GM04504 (cell line): ENCODE results near the gene ST8SIA5.
"Not testable (repeated sequence)": the region's sequence is repeated elsewhere in the genome, so short reads cannot be mapped to it uniquely, and the experiment has no call there.

Source experiments
- DNase-seq: peaks from one replicate; pipeline ENCODE4 v3.0.0-alpha.2; 2012; ENCODE audit warnings: low read depth

The ST8SIA5 gene, protein sequence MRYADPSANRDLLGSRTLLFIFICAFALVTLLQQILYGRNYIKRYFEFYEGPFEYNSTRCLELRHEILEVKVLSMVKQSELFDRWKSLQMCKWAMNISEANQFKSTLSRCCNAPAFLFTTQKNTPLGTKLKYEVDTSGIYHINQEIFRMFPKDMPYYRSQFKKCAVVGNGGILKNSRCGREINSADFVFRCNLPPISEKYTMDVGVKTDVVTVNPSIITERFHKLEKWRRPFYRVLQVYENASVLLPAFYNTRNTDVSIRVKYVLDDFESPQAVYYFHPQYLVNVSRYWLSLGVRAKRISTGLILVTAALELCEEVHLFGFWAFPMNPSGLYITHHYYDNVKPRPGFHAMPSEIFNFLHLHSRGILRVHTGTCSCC

DNA sequence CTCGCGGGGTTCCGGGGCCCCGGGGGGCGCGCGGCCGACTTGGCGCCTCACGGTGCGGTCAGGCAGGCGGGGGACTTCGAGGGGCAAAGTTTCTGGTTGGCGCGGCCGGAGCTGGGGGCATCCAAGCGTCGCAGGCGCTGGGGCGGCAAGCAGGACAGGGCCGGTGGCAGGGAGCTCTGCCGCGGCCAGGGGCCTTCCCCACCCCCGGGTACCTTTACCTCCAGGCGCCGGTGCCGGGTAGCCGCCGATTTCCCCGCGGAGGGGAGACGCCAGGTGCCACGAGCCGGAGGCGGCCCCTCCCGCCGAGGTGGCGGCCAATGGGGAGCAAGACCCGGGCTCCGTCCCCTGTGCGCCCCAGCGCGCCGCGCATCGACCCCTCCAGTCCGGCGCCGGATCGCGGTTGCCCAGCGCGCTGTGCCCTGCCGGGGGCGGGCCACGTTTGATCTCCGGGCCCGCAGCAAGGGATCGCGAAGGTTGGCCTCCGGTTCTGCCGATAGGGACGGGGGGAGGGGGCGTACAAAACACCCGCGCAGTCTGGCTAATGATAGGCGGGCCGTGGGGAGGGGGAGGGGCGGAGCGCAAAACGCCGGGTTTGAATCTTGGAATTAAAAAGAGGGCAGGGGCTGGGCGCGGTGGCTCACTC lies at the start of gene ST8SIA5:
Gene ST8SIA5 (minus strand): TSS at position 495 of the 643 bp plus-strand sequence. CDS start 545 bp downstream, outside the sequence.
- no peak for DNase-seq

DNA sequence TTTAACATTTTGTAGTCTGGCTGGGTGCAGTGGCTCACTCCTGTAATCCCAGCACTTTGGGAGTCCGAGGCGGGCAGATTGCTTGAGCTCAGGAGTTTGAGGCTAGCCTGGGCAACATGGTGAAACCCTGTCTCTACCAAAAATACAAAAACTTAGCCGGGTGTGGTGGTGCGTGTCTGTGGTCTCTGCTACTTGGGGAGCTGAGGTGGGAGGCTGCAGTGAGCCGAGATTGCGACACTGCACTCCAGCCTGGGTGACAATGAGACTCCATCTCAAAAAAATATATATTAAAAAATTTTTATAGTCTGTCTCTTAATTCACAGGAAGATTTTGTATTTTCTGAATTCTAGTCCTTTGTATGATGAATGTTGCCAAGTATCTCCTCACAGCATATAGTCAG lies 39.1 kb upstream of the ST8SIA5 start:
- not testable (repeated sequence) for DNase-seq

DNA sequence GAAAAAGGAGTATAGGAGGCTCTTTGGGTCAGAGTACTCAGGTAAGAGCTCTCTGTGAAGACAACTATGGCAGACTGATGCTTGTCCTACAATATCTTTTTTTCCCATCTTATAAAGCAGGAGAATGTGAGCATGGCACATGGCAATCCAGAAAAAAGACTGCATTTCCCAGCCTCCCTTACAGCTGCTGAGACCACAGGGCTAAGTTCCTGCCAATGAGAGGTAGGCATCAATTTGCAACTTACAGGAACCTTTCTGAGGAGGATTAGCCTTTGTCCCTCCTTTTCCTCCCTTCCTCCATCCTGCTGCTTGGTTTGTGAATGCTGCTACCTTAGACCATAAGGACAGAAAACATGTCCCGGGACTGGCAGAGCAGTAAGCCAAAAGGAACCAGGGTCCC lies 37.8 kb upstream of the ST8SIA5 start:
- no peak for DNase-seq

DNA sequence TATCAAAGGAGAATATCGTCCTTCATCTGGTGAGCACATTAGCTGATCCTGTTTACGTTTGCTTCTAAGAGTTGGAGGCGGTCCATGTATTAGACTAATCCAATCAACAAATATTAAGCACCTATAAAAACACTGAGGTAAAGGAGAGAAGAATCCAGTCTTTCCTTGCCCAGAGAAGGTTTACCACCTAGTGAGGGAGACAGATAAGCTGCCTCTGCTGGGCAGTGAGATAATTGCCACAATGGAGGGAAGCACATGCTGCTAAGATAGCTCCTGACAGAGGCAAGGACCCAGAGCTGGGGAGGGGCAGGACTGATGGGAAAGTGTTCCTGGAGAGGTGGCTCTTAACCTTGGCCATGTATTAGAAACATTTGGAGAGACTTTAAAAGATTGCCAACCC lies 36.7 kb upstream of the ST8SIA5 start:
- no peak for DNase-seq

DNA sequence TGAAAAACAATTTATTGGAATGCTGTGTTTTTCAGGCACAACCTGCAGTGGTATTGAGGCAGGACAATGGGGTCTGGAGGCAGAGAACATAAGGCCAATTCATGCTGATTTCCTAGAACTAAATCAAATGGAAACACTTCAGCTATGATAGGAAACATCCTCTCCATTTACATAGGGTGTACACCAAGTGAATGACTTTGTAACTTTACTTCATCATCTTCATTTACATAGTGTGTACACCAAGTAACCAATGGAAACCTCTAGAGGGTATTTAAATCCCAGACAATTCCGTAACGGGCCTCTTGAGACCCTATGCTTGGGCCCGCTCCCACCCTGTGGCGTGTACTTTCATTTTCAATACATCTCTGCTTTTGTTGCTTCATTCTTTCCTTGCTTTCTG lies 32.2 kb upstream of the ST8SIA5 start:
- no peak for DNase-seq

DNA sequence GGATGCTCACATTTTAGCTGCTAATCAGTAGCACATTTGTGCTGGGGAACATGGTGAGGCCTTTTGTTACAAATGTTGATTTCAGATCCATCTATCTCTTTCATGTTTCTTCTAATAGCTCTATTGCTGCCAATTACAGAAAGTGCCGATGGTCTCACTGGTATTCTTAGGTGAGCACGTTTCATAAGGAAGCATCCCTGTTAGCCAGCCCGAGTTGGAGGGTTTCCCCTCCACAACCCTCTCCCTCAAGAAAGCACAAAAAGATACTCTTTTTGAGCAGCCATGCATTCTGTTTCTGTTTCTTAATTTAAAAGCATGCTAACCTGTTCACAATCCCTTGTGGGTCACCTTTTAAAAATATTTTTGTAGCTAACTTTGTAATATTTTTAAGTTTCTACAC lies 30.8 kb upstream of the ST8SIA5 start:
- DNase-seq = no peak

DNA sequence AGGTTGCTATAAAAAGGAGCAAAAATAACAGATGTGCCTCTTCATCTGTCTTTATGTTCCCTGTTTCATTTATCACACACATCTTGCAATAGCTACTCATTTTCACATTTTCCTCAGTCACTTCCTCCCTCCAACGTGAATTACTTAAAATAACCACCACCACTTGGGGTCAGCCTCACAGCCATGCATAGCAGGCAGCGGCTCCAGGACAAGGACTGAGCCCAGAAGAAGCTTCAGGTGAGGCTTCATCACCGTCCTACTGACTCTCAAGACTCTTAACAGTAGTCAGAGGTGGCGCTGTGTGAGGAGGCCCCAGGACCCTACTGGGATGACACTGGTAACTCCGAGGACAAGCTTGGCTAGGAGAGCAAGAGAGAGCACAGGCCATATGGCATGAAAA lies 15.5 kb upstream of the ST8SIA5 start:
- no peak for DNase-seq

DNA sequence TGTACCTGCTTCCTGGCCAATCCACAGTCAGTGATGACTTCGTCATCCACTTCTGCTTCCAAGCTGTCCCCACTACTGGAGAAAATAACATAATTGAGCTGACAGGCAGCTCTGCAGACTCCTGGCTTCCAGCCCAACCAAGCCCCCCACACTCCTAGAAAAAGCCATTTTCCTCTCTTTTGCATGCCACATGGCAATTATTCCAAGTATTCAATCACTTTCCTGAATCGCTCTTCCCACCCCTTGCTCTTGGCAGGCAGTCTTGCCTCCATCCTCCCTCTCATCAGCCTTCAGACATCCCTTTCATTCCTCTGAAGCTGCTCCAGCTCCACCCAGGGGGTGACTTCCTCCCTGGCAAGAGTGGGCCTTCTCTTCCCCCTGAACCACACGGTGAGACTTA lies 14.3 kb upstream of the ST8SIA5 start:
- DNase-seq = no peak

DNA sequence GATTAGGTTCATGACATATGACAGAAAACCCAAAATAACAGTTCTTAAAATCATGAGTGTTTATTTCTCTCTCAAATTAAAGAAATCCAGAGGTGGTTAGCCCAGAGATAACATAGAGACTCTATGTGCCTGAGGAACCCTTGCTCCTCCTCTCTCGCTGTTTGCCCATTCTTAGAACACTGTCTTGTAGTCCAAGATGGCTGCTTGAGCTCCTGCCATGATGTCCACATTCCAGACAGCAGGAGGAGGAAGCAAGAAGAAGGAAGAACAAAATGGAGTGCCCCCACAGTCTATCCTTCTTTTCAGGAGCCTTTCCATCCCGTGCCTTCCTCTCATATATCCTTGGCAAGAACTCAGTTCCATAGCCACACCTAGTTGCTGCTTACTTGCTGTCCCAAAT lies 13.9 kb upstream of the ST8SIA5 start:
- no peak for DNase-seq

DNA sequence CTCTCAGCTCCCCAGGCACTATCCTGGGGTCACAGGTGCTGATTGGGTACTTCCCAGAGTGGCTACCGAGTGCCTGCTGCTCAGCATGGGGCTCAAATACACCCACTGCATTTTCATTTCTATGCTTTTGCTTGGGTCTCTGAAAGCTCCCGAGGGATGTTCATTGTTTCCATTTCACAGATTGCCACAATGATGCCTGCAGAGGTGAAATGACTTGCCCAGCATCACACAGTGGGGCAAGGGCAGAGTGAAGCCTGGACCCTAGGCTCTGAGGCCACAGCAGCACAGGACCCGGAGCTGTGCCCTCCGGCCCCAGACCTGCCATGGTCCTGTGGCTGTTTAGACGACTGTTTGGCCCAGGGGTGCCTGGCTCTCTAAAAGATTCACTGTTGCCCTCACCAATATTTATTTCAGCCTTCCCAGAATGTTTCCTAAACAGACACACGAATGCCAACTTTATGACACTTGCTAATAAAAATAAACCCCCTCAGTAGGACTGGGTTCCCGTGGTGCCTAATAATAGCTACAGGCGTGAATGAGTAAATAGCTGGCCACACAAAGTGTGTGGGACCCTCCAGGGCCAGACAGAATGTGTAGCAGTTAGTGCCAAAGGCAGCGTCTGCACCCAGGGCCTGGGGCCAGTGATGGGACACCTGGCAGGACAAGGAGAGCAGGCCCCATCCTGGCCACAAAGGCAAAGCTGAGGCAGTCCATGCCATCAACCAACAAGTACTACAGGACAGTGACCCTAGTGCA lies 11.5 kb upstream of the ST8SIA5 start:
- DNase-seq = no peak

DNA sequence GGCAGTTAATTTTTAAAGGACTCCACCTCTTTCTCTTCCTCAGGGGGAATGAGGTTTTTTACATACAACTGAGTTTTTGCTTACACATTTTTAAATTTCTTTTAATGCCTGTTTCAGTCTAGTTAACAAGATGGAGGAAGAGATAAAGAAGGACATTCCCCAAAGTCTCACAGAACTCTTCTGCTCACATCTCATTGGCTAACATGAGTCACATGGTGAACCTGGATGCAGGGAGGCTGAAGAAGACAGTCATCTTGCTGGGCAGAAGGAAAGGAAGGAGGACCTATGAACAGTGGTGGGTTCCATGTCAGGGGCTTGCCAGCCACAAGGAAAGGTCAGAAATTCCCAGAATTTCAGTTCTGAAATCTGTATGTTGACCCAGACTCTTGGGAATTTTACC lies 10.4 kb upstream of the ST8SIA5 start:
- no peak for DNase-seq

DNA sequence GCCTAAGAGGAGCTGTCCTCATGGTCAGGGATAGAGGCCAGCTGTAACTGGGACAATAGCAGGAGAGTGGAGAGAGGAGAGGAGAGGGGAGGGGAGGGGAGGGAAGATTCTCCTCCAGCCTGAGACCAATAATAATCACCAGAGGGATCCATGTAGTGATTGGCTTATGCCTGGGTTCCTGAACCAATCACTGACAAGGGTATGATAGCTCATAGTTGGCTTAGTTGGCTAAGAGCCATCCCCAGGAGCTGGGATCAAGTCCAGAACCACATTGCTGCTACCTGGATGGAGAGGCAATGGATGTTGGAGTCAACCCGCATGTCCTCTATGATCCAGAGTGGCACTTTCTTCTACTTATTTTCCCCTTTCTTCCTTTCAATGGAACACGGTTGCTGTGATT lies 7.7 kb upstream of the ST8SIA5 start:
- DNase-seq = no peak

DNA sequence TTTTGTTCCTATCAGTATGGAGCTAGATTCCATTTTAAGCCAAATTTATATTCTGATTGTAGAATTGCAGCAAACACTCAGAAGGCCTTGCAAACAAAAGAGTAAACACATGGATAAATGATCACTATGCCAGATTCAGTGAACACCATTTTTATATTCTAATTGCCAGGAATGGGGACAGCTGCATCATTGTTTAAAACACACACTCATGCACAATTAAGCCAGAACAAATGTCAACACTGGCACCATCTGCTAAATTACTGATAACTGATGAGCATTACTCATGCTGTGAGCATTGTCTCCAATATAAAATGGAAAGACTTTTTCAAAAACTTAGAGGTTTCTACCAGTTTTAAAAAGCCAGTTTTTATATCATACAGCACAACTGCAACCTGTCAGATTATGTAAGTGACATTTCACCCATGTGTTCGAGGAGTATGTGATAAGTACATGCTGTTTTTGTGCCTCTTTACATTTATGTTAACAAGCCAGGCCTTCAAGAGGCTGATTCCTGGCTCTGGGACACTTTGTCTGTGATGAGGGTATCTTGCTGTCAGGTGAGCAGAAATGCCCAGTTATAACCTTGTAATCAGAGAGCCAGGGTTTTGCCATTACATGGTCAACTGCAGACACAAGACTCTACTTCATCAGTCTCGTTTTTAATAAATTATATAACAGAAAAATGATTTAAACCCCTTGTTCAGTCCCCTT lies 4.4 kb upstream of the ST8SIA5 start:
- no peak for DNase-seq

DNA sequence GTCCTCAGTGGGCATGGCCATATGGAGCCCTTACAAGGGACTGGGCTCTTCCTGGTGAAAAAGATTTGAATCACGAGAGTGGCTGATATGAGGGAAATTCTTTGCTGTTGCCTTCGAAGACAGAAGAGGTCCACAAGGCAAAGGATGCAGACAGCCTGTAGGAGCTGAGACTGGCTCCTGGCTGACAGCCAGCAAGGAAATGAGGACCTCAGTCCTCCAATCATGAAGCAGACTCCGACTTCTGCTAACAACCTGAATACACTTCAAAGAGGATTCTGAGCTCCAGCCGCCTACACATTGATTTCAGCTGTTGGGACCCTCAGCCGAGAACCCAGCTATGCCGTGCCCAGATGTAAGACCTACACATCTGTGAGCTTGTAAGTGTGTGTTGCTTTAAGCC lies 3.0 kb upstream of the ST8SIA5 start:
- no peak for DNase-seq

DNA sequence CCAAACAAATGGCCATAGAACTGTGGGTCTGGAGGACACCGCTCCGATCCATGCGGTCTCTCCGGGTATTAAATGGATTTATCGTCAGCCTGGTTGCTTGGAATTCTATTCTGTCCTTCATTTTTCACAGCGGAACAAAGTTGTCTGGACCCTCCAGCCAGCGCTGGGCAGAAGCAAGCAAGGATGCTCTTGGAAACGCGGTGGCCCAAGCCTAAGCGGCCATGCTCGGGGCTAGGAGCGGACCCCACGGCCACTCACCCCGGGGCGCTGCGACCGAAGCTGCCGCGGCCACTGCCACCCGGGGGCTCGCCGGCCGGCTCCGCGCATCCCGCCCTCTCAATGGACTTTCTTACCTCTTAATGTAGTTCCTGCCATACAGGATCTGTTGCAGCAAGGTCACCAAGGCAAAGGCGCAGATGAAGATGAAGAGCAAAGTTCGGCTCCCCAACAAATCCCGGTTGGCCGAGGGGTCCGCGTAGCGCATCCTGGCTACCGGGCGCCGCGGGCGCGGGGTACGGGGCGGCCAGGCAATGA lies 761 bp downstream of the ST8SIA5 start:
- no peak for DNase-seq

DNA sequence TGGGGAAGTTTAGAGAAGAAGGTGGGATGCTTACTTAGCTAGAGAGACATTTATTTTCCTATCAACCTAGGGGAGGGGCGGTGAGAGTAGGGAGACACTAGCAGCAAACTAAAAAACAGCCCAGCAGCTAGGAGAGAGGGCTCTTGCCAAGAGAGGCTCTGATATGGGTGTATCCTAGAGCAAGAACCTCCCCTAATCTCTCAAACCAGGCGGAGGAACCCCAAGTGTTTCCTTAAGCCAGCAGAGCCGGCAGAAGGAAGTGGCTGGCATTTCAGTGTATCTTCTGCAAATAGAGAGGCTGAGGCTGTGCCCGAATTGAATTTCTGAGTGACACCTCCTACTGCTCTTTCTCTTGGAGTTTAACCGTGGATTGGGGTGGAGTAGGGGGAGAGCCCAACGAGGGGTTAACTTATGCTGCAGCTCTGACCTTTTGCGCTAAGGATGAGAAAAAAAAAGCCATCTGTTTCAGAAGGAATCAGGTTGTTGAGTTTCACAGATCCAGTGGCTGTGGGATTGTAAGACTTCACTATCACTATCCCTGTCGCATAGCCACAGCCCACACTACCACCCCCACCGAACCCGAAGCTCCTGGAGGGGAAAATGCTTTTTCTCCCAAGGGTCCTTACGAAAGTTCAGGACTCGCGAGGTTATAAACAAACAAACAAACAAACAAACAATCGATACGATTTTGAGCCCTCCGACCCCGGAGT lies 1.4 kb downstream of the ST8SIA5 start:
- DNase-seq = no peak

DNA sequence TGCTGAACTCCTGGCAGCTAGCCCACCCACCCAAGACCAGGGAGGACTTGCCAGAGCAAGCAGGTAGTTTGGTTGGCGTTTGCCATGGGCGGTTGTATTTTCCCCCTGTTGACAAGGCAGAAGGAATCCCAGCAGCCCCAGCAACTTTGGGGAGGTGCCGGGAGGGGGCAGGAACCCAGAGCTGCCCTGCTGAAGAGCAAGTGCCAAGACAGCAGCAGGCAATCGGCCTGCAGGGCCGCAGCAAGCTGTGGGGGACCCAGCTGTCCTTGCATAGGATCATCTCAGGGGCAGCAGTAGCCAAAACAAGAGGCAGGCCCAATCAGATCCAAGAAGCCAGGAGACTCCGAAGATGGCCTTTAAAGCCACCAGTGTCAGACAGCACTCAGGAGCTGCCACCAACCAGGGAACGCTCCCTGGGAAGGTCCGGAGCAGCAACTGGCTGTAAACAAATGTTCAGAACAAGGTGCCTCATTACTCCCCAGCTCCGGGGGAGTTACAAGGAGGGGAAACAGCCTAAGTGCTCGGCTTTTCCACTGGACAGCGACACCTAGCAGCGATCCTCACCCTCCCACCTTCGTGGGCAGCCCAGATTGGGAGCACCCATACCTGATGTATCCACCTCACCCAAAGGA lies 2.1 kb downstream of the ST8SIA5 start:
- DNase-seq = no peak

DNA sequence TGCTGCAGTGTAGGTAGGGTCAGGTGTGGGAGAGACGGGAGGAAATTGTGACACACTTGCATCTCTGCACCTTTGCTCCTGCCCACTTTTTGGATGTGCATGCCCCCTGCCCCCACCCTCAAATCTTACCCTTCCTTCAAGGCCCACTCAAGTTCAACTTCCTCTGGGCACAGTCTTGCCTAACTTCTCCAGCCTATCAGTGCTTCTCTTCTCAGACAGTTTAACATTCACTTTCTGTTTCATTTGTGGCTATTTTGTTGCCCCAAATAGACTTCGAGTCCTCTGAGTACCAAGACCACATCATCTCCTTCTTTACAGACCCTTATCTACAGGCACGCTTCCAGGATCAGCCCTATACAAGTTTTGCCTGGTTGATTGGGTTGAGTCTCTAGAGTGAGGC lies 2.7 kb downstream of the ST8SIA5 start:
- no peak for DNase-seq

DNA sequence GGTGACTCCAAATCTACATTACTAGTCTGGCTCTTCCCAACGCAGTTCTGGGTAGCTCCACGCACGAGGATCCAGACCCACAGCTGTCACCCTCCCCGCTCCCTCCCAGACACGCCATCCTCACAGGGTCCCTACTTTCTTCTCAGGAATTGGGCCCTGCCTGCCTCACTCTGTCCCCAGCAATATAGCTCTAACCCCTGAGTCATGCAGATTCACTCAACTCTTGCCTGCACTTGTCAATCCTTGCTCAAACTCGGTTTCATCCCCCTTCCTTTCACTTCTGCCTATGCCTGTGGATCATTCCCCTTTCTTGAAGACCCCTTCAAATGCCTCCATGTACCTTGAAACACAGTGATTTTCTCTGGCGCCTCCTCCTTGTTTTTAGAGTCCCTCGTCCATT lies 5.0 kb downstream of the ST8SIA5 start:
- no peak for DNase-seq

DNA sequence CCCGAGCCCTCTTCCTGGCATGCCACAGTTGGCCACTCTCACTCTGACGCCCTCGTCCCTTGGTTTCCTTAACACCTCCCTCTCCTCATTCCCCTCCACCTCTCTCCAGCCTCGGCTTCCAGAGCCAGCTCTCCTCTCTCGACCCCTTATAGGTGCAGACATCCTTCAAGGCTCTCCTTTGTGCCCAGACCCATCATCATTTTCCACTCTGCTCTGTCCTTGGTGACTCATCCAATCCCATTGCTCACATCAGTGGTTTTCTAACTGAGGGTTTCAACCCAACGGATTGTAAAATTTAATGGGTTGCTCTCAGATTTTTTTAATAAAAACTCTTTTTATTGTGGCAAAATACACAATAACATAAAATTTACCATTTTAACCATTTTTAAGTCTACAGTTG lies 6.2 kb downstream of the ST8SIA5 start:
- no peak for DNase-seq

DNA sequence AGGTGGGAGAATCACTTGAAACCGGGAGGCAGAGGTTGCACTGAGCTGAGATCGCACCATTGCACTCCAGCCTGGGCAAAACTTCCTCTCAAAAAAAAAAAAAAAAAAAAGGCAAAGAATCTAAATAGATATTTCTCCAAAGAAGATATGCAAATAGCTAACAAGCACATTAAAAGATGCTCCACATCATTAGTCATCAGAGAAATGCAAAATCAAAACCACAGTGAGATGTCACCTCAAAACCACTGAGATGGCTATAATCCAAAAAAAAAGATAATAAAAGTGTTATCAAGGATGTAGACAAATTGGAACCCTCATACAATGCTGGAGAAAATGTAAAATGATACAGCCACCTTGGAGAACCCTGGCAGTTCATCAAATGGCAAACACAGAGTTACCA lies 8.4 kb downstream of the ST8SIA5 start:
- DNase-seq = no peak
